ENCODE data around the gene PAEP.

DNA sequence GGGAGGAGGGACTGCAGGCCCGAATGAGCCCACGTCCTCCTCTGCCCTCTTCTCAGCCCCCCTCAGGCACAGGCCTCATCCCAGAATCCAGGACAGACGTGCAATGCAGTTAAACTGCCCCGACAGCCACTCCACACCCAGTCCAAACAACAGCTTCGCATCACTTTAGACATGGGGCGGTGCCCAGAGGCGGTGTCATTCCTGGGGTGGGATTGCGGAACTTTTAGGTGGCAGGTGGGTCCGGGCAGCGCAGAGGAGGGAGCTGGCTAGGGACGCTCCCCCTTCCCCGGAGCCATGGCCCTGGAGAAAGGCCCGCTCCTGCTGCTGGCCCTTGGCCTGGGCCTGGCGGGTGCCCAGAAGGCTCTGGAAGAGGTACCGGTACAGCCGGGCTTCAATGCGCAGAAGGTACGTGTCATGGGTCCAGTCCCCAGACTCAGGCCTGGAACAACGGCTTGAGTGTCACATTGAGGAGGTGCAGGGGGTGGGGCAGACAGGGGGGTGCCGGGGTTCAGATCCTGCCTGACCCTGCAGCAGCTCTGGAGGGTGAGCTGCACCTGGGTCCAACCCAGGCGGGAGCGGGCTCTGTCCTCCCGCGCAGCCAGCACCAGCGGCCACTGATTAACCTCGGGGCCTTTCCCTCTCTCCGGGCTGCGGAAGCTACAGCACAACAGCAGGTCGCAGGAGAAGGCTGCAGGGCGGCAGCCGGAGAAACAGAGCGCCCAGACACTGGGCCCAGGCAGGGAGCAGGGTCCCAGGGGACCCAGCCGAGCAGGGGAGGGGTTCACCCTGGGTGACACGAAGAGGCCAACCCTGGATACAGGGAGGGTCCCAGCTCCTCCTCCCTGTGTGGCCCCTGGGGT, 52.6 kb downstream of the PAEP start:
- TF ChIP-seq EZH2 (IDR thresholded peaks at IDR 0.05; ENCODE audit: insufficient read depth, poor library complexity, severe bottlenecking) = no peak
- TF ChIP-seq EZH2phosphoT487 (IDR thresholded peaks at IDR 0.05; ENCODE audit: insufficient read depth, low read depth) = no peak

Data from GM23248 (cell line).